Renal cortex interstitium (tissue), 11 donors: ENCODE measurements around the gene SIRPB1. TPM values are rescaled to one million over a fixed set of nuclear protein-coding genes. Genes with fewer than 3 reads are reported as not detected.
"Not testable (repeated sequence)": the region's sequence is repeated elsewhere in the genome, so short reads cannot be mapped to it uniquely, and the experiment has no call there.

Source experiments
- DNase-seq, 11 donors: peaks; one replicate each; pipeline ENCODE4 v3.0.0-alpha.2; 2013; ENCODE audit warnings: low read depth in 9 of 11, low spot score in 4 of 11; ENCODE audit errors: extremely low read depth in 1 of 11
- polyA plus RNA-seq, 3 donors: library from polyadenylated mRNA; unstranded; fragments of 120-200 nt; gene quantifications; one replicate each; pipeline ENCODE4 v1.2.1, GENCODE V29; 2013; ENCODE audit not compliant: insufficient read length in 3 of 3

SIRPB1 gene
- polyA plus RNA-seq, 3 donors, result 0.56 to 1.5 (median 1.1) TPM

- no peak for DNase-seq
Observed at GRCh38 chr20:1644101-1644962, 24.5 kb upstream of the SIRPB1 start.

DNA sequence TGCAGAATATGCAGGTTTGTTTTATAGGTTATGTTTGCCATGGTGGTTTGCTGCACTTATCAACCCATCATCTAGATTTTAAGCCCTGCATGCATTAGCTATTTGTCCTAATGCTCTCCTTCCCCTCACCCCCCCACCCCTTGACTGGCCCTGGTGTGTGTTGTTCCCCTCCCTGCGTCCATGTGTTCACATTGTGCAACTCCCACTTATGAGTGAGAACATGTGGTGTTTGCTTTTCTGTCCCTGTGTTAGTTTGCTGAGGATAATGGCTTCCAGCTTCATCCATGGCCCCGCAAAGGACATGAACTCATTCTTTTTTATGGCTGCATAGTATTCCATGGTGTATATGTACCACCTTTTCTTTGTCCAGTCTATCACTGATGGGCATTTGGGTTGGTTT, 18.8 kb upstream of the SIRPB1 start:
- not testable (repeated sequence) for DNase-seq

GRCh38 chr20:1637755-1638154, 17.9 kb upstream of the SIRPB1 start:
- DNase-seq, result no peak

DNA sequence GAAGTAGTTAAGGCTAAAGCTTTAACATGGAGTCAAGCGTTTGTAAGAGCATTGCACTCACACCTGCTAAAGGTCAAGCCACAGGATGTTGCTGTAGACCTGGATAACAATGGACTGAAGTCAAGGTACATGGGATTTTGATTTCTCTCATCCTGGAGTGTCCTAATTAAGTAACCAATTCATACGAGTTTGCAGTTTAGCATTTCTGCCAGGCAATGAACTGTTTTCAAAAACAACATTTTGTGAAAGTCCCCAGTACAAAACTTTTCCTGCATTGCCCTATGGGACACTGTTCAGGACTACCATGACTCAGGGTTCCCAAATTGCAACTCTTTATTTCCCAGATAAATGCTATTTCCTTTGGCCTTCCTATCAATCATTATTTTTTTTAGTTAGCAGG, 17.4 kb upstream of the SIRPB1 start:
- DNase-seq, result no peak

- DNase-seq, result no peak
Observed at GRCh38 chr20:1636621-1637020, 16.8 kb upstream of the SIRPB1 start.

DNA sequence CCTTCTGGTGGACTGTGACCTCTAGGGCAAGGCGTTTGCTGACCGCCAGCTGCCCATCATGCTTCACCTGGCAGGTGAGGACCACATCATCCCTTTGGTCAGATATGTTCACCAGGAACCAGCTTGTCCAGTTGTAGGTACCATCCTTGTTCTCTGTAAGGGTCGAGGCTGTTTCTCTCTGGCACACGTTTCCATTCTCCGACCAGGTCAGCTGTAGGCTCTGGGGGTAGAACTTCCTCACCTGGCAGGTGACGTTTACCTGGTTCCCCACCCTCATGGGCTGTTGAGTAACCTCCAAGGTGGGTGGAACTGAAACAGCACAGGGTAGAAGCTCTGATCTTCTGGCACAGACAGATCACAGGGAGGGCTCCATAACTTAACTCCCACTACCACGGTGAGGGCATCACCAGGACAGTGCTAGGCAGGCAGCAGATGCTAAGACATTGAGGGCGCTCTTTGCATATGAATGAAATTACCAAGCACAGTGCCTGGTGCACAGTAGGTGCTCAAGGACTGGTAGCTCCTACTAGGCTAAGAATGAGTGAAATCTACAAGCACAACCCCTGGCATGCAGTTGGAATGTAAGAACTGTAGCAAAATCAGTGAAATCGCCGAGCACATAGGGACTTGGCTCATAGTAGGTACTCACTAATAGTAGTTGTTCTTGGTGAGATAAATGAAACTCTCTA, 15.6 kb upstream of the SIRPB1 start:
- no peak for DNase-seq

GRCh38 chr20:1633535-1633934, 13.7 kb upstream of the SIRPB1 start:
- no peak for DNase-seq

DNA sequence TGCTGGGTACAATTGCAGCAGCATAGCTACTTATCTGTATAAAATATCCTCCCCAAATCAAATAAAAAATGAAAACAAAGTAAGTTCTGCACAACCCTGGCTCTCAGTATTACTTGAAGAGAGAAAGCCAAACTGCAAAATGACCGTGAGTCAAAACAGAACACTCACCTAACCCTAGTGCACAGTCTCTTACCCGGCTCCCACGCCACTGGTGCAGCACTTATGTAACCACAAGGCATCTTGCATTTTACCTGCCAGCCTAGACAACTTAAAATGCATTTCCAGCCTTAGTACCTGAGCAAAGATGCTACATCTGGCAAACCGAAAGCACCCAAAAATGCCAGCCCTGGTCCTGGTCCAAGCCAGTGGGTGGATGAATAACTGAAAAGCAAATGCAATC, 12.4 kb upstream of the SIRPB1 start:
- DNase-seq, result no peak

- no peak for DNase-seq
Observed at GRCh38 chr20:1631309-1632151, 11.7 kb upstream of the SIRPB1 start.

DNA sequence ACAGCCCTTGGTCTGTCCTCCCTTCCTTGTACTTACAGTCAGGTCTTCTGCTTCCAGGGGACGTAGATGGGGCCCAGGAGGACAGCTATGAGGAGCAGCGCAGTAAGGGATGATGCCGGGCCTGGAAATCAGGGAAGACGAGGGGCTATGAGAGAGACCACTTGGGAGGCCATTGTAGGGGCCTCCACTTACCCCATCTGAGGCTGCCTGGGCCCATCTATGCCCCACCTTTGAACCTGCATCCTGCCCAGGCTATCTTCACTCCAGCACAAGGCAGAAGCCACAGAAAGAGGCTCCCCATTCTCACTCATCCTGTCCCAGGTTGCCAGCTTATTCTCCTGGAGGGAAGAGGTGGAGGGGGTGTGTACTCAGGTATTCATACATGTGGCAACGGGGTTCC, 10.4 kb upstream of the SIRPB1 start:
- DNase-seq, result no peak

DNA sequence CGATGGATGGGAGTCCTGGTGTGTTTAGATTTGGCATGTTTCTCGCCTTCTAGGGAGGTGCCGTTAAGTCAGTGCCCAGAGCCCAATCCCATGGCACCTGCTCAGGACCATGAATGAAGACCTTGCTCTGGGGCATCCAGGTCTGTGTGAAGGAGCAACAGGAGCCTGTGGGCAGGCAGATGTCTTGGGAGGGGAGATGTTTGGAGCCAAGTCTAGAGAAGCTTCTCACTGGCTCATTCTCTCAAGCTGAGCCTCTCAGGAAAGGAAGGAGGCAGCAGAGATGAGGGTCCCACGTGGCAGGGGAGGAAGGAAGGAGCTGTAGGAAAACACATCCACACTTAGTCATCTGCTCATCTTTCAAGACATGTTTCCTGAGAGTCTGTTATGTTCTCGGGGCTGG, 9.5 kb upstream of the SIRPB1 start:
- DNase-seq, result no peak

GRCh38 chr20:1628621-1629020, 8.8 kb upstream of the SIRPB1 start:
- no peak for DNase-seq

- no peak for DNase-seq
Observed at GRCh38 chr20:1627200-1627550, 7.4 kb upstream of the SIRPB1 start.

GRCh38 chr20:1626528-1627199, 6.9 kb upstream of the SIRPB1 start:
- DNase-seq, result no peak

- no peak for DNase-seq
Observed at GRCh38 chr20:1625083-1625690, 5.4 kb upstream of the SIRPB1 start.

DNA sequence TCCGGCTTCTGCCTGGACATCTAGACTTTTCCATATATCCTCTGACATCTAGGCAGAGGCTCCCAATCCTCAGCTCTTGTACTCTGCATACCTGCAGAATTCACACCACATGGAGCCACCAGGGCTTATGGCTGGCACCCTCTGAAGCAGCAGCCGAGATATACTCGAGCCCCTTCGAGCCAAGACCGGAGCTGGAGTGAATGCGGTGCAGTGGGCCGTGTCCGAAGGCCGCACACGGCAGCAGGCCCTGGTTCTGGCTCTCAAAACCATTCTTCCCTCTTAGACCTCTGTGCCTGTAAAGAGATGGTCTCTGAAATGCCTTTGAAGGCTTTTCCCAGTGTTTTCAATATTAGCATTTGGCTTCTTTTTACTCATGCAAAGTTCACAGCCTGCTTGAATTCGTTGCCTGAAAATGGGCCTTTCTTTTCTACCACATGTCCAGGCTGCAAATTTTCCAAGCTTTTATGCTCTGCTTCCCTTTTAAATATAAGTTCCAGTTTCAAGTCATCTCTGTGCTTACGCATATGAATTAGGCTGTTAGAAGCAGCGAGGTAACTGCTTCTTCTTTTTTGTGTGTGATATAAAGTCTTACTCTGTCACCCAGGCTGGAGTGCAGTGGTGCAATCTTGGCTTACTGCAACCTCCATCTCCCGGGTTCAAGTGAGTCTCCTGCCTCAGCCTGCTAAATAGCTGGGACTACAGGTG, 3.8 kb upstream of the SIRPB1 start:
- no peak for DNase-seq

DNA sequence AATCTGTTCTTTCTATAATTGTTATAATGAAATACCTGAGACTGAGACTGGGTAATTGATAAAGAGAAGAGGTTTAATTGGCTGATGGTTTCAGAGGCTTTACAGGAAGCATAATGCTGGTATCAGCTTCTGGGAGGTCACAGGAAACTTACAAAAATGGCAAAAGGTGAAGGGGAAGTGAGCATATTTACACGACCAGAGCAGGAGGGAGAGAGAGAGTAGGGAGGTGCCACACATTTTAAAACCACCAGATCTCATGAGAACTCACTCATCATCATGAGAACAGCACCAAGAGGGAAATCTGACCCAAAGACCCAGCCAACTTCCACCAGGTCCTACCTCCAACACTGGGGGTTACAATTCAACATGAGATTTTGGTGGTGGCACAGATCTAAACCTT, 2.6 kb upstream of the SIRPB1 start:
- no peak for DNase-seq

DNA sequence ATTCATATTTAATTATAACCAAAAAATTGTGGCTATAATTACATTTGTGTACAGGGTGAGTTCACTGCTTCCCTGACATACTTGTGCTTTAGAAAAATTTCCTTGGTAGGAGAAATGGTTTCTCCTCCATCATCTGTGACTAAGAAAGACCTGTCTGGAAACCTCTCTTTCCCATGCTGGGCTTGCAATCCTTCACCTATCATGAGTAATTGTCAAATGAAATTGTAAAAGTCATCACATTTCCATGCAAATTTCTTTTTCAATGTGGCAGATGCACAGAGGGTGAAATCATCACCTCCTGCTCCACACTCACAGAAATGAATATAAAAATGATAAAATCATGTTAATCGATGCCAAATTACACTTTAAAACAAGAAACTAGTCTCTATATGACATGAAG, 1.5 kb upstream of the SIRPB1 start:
- DNase-seq, result no peak
